Measurements from ENCODE around the gene TGIF2.

DNA sequence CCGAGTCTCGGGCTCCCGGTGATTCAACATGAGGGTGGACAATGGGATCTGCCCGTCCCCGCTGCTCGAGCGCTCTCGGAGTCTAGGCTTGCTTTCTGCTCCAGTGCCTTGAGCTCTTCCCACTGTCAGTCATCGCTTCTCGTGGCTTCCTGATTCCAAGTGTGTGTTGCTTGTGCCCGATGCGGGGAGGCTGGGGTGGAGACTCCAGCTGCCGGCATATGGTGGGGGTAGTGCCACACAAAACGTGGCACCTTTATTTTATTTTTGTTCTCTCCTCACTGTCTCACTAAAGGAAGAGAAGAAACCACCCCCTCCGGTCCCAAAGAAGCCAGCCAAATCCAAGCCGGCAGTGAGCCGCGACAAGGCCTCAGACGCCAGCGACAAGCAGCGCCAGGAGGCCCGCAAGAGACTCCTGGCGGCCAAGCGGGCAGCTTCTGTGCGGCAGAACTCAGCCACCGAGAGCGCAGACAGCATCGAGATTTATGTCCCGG lies 46.8 kb upstream of the TGIF2 start:
- TF ChIP-seq, protein P1, sequence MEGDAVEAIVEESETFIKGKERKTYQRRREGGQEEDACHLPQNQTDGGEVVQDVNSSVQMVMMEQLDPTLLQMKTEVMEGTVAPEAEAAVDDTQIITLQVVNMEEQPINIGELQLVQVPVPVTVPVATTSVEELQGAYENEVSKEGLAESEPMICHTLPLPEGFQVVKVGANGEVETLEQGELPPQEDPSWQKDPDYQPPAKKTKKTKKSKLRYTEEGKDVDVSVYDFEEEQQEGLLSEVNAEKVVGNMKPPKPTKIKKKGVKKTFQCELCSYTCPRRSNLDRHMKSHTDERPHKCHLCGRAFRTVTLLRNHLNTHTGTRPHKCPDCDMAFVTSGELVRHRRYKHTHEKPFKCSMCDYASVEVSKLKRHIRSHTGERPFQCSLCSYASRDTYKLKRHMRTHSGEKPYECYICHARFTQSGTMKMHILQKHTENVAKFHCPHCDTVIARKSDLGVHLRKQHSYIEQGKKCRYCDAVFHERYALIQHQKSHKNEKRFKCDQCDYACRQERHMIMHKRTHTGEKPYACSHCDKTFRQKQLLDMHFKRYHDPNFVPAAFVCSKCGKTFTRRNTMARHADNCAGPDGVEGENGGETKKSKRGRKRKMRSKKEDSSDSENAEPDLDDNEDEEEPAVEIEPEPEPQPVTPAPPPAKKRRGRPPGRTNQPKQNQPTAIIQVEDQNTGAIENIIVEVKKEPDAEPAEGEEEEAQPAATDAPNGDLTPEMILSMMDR (IDR thresholded peaks at IDR 0.05; ENCODE audit: low read length), result no peak
- TF ChIP-seq EZH2 (optimal IDR thresholded peaks at IDR 0.05; ENCODE audit: low read depth, low read length), result no peak
- TF ChIP-seq EZH2phosphoT487 (IDR thresholded peaks at IDR 0.05; ENCODE audit: low read length), result no peak

All from MM.1S (cell line).